HepG2 (cell line): ENCODE measurements around the gene APBB1IP. TPM values are rescaled to one million over a fixed set of nuclear protein-coding genes. Genes with fewer than 3 reads are reported as not detected.

Experiments used
- ATAC-seq: fragments of 200-7000 bp; cut with Tn5 transposase; 3 replicates; pipeline ENCODE4 v1.9.1; 2020; ENCODE audit warnings: mild to moderate bottlenecking, moderate library complexity
- BruUV-seq: library from RNA; stranded (reverse); fragments of 400-500 nt; replicated peaks from 2 replicates; lab custom pipeline; 2021; lab: Mats Ljungman, UMichigan
- CTCF ChIA-PET: fragments of 300-600 bp; formaldehyde crosslinking; extraction: SDS; loops from one replicate; lab custom pipeline; 2021; ENCODE audit warnings: low total read pairs, inconsistent platforms, low intra/inter-chr PET ratio; lab: Yijun Ruan, JAX
- POLR2A ChIA-PET: fragments of 350-600 bp; sonication (Branson Sonifier 250); formaldehyde crosslinking; loops from one replicate; lab custom pipeline; 2020; ENCODE audit warnings: antibody characterized with exemption, inconsistent platforms; lab: Yijun Ruan, JAX
- DNase-seq: peaks from one replicate; pipeline ENCODE4 v3.0.0-alpha.2; 2015; ENCODE audit warnings: low spot score
- FAIRE-seq: peaks from 3 replicates; lab custom pipeline; 2011; peaks lifted over from hg19 to GRCh38; lab: Jason Lieb, UNC
- H2AFZ ChIP-seq: one replicate; pipeline ENCODE4 v1.6.1; 2011; ENCODE audit warnings: low read length, inconsistent platforms
- H3K27ac ChIP-seq: fragments of 300-600 bp; 3 replicates; pipeline ENCODE4 v1.8.0; 2011; ENCODE audit warnings: mixed run types, mild to moderate bottlenecking, mixed read lengths, low read length, inconsistent platforms; ENCODE audit not compliant: insufficient read depth; ENCODE audit errors: extremely low read length
- H3K27me3 ChIP-seq, 2 experiments: fragments of 200-600 bp in 1 of 2; 2 replicates in 1 of 2; 3 replicates in 1 of 2; pipeline versions ENCODE4 v1.6.0 to v1.8.0; 2011; ENCODE audit warnings: low read length in 2 of 2, mild to moderate bottlenecking in 2 of 2, moderate library complexity in 2 of 2, inconsistent platforms in 1 of 2; ENCODE audit not compliant: insufficient read depth in 2 of 2, control insufficient read depth in 1 of 2
- H3K36me3 ChIP-seq, 2 experiments: fragments of 200-600 bp in 1 of 2; replicated peaks in 1 of 2; 2 replicates in 1 of 2; 3 replicates in 1 of 2; pipeline versions ENCODE4 v1.5.1 to v1.8.0; 2011; ENCODE audit warnings: low read length in 2 of 2, inconsistent platforms in 1 of 2; ENCODE audit not compliant: insufficient read depth in 2 of 2, control insufficient read depth in 1 of 2
- H3K4me1 ChIP-seq: 2 replicates; pipeline ENCODE4 v1.5.1; 2012; ENCODE audit warnings: low read length, inconsistent platforms; ENCODE audit not compliant: insufficient read depth
- H3K4me2 ChIP-seq: 2 replicates; pipeline ENCODE4 v1.6.0; 2011; ENCODE audit warnings: low read depth, low read length, inconsistent platforms
- H3K4me3 ChIP-seq, 3 experiments: fragments of 200-600 bp in 1 of 3; sonication (generic), shearing (Covaris generic) in 1 of 3; replicated peaks in 1 of 3; 2 replicates each; pipeline ENCODE4 v1.5.1; 2011 to 2016; ENCODE audit warnings: low read length in 3 of 3, inconsistent platforms in 2 of 3, low read depth in 2 of 3, mild to moderate bottlenecking in 2 of 3, control low read depth in 1 of 3, mixed read lengths in 1 of 3; ENCODE audit not compliant: insufficient read depth in 1 of 3
- H3K79me2 ChIP-seq: one replicate; pipeline ENCODE4 v1.6.1; 2011; ENCODE audit warnings: low read length, inconsistent platforms; ENCODE audit not compliant: insufficient read depth
- H3K9ac ChIP-seq: 2 replicates; pipeline ENCODE4 v1.6.0; 2011; ENCODE audit warnings: mild to moderate bottlenecking, low read depth, low read length, inconsistent platforms; ENCODE audit not compliant: insufficient read depth
- H3K9me3 ChIP-seq: 2 replicates; pipeline ENCODE4 v1.5.1; 2012; ENCODE audit warnings: mild to moderate bottlenecking, low read length
- H4K20me1 ChIP-seq: 2 replicates; pipeline ENCODE4 v1.6.0; 2011; ENCODE audit warnings: inconsistent platforms, mild to moderate bottlenecking, low read length, moderate library complexity; ENCODE audit not compliant: insufficient read depth
- LCORL ChIP-seq, 2 experiments: fragments of 450-650 bp in 1 of 2; sonication (generic) in 1 of 2; formaldehyde crosslinking in 1 of 2; IDR thresholded peaks; 2 replicates each; pipeline versions ENCODE4 v1.5.0 to v1.6.1; 2017 to 2020; ENCODE audit warnings: antibody characterized with exemption in 1 of 2, missing genetic modification reagents in 1 of 2
- NR1H2 ChIP-seq: sonication (generic); formaldehyde crosslinking; IDR thresholded peaks from 2 replicates; pipeline ENCODE4 v1.8.1; 2022; ENCODE audit warnings: low read depth, missing genetic modification reagents, borderline replicate concordance
- PAWR ChIP-seq: sonication (generic); formaldehyde crosslinking; IDR thresholded peaks from 2 replicates; pipeline ENCODE4 v1.4.0; 2020; ENCODE audit warnings: missing genetic modification reagents, mild to moderate bottlenecking, borderline replicate concordance
- TCF12 ChIP-seq, 2 experiments: fragments of 450-650 bp in 1 of 2; sonication (generic) in 1 of 2; formaldehyde crosslinking in 1 of 2; IDR thresholded peaks; 2 replicates each; pipeline versions ENCODE4 v1.6.1 to v1.8.0; 2017 to 2022; ENCODE audit warnings: antibody characterized with exemption in 1 of 2, mild to moderate bottlenecking in 1 of 2, missing genetic modification reagents in 1 of 2, moderate library complexity in 1 of 2
- ZNF615 ChIP-seq: sonication (generic); formaldehyde crosslinking; IDR thresholded peaks from 2 replicates; pipeline ENCODE4 v1.5.0; 2020; ENCODE audit warnings: mild to moderate bottlenecking, missing genetic modification reagents, borderline replicate concordance
- WGBS: methylation state at CpG from one replicate; pipeline ENCODE4 v1.1.6; 2017; ENCODE audit warnings: low lambda C conversion rate; 5-methylcytosine and 5-hydroxymethylcytosine counted together
- in situ Hi-C: cut with HindIII; loops from 2 replicates; pipeline ENCODE4 v1.10.0; 2017; ENCODE audit warnings: low pct_unique_long_range_greater_than_20kb; ENCODE audit not compliant: extremely low pct_ligation_motif_present
- intact Hi-C: fragments of 100-400 bp; cut with micrococcal nuclease; formaldehyde crosslinking; loops from one replicate; pipeline ENCODE4 v1.10.0; 2022; ENCODE audit not compliant: unreplicated experiment
- polyA plus RNA-seq, 8 experiments: library from polyadenylated mRNA; depleted of rRNA in 3 of 8; stranded (reverse) in 7 of 8; unstranded in 1 of 8; fragments of >200 nt; fragmentation: Illumina TruSeq in 4 of 8; extraction: Trizol in 4 of 8; gene quantifications; 2 replicates each; pipeline versions ENCODE4 v1.2.1 to v1.2.3, GENCODE V29; 2011 to 2016; ENCODE audit warnings: low read depth in 4 of 8, missing spikeins in 1 of 8, mixed read lengths in 1 of 8; ENCODE audit not compliant: insufficient read depth in 1 of 8
- total RNA-seq, 5 experiments: library from RNA; depleted of rRNA; stranded (reverse); fragments of >200 nt; fragmentation: Illumina TruSeq; extraction: Trizol; gene quantifications; 2 replicates each; pipeline ENCODE4 v1.2.3, GENCODE V29; 2016; ENCODE audit warnings: low read depth in 1 of 5
- TF ChIP-seq, protein P1 (sequence below): sonication (generic); formaldehyde crosslinking; IDR thresholded peaks from 2 replicates; pipeline ENCODE4 v1.5.1; 2020; ENCODE audit warnings: missing genetic modification reagents, mild to moderate bottlenecking, borderline replicate concordance
- TF ChIP-seq, protein P2 (sequence below): sonication (generic); formaldehyde crosslinking; IDR thresholded peaks from 2 replicates; pipeline ENCODE4 v1.9.0; 2022; ENCODE audit warnings: missing genetic modification reagents, mild to moderate bottlenecking, borderline replicate concordance

The APBB1IP gene
- total and polyA plus RNA-seq, 2 of the 13 experiments (the other 11 are each of a cell fraction or from before 2014, with no cell fraction given) = 0.08 TPM; not detected in 1

DNA sequence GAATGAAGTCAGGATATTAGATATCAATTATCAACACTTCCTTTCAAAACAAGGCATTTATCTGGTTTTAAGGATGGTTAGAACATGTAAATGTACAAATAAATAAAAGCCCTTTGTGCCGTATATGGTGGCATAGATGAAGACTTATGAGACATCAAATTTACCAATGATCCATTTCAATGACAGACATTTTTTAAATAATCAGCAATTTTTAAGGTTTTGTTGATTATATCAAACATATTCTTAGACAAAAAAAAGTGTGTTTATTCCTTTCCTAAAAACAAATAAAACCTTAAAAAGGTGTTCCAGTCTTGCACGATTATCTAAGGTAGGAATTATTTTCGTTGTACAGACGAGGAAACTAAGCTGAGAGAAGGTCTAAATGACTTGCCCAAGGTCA lies 13.8 kb downstream of the APBB1IP start (continued):
- no peak for TF ChIP-seq PAWR (CRISPR knock-in tag)
- TF ChIP-seq, protein P1, sequence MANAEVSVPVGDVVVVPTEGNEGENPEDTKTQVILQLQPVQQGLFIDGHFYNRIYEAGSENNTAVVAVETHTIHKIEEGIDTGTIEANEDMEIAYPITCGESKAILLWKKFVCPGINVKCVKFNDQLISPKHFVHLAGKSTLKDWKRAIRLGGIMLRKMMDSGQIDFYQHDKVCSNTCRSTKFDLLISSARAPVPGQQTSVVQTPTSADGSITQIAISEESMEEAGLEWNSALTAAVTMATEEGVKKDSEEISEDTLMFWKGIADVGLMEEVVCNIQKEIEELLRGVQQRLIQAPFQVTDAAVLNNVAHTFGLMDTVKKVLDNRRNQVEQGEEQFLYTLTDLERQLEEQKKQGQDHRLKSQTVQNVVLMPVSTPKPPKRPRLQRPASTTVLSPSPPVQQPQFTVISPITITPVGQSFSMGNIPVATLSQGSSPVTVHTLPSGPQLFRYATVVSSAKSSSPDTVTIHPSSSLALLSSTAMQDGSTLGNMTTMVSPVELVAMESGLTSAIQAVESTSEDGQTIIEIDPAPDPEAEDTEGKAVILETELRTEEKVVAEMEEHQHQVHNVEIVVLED (CRISPR knock-in tag) = no peak
- TF ChIP-seq, all 625 proteins: peak for 2

GRCh38 chr10:26453850-26454249 lies 15.7 kb downstream of the APBB1IP start:
- intact Hi-C loops = no loop called here
- 2% methylated on average over 2 of the region's 2 CpGs for WGBS
- in situ Hi-C loops = no loop called here
- ATAC-seq = no peak
- no peak overlapping the region for H3K9ac ChIP-seq
- H3K4me1 ChIP-seq = no peaks in the 10 kb centered on the region
- no peak overlapping the region for H3K4me2 ChIP-seq
- H3K79me2 ChIP-seq = no peaks in the 10 kb centered on the region
- no peaks in the 10 kb centered on the region; a peak in 1 of 5 replicates for H3K27me3 ChIP-seq
- H3K4me3 ChIP-seq = no peak overlapping the region
- H4K20me1 ChIP-seq = no peaks in the 10 kb centered on the region
- CTCF ChIA-PET = no interaction called here
- no peak overlapping the region for H2AFZ ChIP-seq
- H3K27ac ChIP-seq = no peak overlapping the region
- TF ChIP-seq ZNF615 = no peak
- no peak for TF ChIP-seq TCF12 (IDR thresholded peaks at IDR 0.05)
- TF ChIP-seq TCF12 (CRISPR knock-in tag; IDR thresholded peaks at IDR 0.05) = no peak
- TF ChIP-seq NR1H2 (CRISPR knock-in tag) = no peak
- TF ChIP-seq, protein P2, sequence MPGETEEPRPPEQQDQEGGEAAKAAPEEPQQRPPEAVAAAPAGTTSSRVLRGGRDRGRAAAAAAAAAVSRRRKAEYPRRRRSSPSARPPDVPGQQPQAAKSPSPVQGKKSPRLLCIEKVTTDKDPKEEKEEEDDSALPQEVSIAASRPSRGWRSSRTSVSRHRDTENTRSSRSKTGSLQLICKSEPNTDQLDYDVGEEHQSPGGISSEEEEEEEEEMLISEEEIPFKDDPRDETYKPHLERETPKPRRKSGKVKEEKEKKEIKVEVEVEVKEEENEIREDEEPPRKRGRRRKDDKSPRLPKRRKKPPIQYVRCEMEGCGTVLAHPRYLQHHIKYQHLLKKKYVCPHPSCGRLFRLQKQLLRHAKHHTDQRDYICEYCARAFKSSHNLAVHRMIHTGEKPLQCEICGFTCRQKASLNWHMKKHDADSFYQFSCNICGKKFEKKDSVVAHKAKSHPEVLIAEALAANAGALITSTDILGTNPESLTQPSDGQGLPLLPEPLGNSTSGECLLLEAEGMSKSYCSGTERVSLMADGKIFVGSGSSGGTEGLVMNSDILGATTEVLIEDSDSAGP (CRISPR knock-in tag) = no peak
- no peak for TF ChIP-seq LCORL (IDR thresholded peaks at IDR 0.05)
- TF ChIP-seq LCORL (CRISPR knock-in tag; IDR thresholded peaks at IDR 0.05) = no peak
- TF ChIP-seq, all 625 proteins: peak for 0
- no peak for DNase-seq
- POLR2A ChIA-PET = no interaction called here
- no peak for FAIRE-seq
- Histone ChIP-seq H3K36me3 (no peaks in the 10 kb centered on the region), H3K9me3 (no peaks in the 10 kb centered on the region)
- no TSS peak for BruUV-seq
